CD4-positive, alpha-beta T cell treated with Interleukin-15 for 1 hour (primary cell): Measurements from ENCODE around the gene CSNK1A1.
"Not testable (repeated sequence)": the region's sequence is repeated elsewhere in the genome, so short reads cannot be mapped to it uniquely, and the experiment has no call there.

ENCODE experiments used
- DNase-seq: peaks from one replicate; pipeline ENCODE4 v3.0.0-alpha.2; 2020

Gene CSNK1A1

GRCh38 chr5:149452665-149453617 is 98.3 kb downstream of the CSNK1A1 start:
- DNase-seq, result no peak

GRCh38 chr5:149452007-149452664 is 99.1 kb downstream of the CSNK1A1 start:
- DNase-seq, result no peak

- DNase-seq, result no peak
Measured at GRCh38 chr5:149450199-149450598, 101.0 kb downstream of the CSNK1A1 start.

- no peak for DNase-seq
Measured at GRCh38 chr5:149448831-149449714, 102.2 kb downstream of the CSNK1A1 start.

- no peak for DNase-seq
Measured at GRCh38 chr5:149448431-149448830, 102.8 kb downstream of the CSNK1A1 start.

- DNase-seq, result no peak
Measured at GRCh38 chr5:149447373-149448367, 103.6 kb downstream of the CSNK1A1 start.

- not testable (repeated sequence) for DNase-seq
Measured at GRCh38 chr5:149446794-149447193, 104.4 kb downstream of the CSNK1A1 start.

GRCh38 chr5:149445739-149446369 is 105.4 kb downstream of the CSNK1A1 start:
- DNase-seq, result no peak

- DNase-seq, result no peak
Measured at GRCh38 chr5:149445343-149445738, 105.9 kb downstream of the CSNK1A1 start.

GRCh38 chr5:149444430-149444829 is 106.8 kb downstream of the CSNK1A1 start:
- not testable (repeated sequence) for DNase-seq

- DNase-seq, result no peak
Measured at GRCh38 chr5:149443210-149443609, 108.0 kb downstream of the CSNK1A1 start.

- peak; percentile 51 for DNase-seq
Measured at GRCh38 chr5:149442563-149443182, 108.6 kb downstream of the CSNK1A1 start.
